Measurements from ENCODE around the gene MAN2B1.
"Not testable (repeated sequence)": the region's sequence is repeated elsewhere in the genome, so short reads cannot be mapped to it uniquely, and the experiment has no call there.

MAN2B1 gene

DNA sequence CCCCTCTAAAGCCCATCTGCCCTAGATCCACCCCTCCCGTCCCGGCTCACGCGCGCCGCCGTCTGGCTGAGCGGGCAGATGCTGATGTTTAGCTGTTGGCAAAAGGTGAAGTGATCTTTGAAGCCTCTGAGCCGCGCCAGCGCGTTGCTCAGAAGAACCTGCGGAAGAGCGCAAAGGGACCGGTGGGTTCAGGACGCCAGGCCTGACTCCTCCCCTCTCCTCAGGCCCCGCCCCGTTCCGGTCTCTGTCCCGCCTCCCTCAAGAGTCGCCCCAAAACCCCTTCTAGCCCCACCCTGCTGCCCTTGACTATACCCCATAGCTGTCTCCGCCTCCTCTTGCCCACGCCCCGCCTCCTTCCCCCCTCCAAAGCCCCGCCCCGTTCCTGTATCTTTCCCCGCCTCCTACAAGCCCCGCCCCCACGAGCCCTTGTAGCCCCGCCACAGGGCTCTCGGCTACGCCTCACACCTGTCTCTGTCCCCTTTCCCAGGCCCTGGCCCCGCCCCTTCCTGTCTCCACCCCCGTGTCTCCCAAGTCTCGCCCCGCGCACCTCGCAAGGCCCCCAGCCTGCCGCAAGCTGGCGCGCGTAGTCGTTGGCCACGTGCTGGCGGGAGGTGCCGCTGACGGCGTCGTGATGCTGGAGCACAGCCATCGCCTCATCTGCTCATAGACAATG lies 9.5 kb downstream of the MAN2B1 start:
- no peak for DNase-seq

DNA sequence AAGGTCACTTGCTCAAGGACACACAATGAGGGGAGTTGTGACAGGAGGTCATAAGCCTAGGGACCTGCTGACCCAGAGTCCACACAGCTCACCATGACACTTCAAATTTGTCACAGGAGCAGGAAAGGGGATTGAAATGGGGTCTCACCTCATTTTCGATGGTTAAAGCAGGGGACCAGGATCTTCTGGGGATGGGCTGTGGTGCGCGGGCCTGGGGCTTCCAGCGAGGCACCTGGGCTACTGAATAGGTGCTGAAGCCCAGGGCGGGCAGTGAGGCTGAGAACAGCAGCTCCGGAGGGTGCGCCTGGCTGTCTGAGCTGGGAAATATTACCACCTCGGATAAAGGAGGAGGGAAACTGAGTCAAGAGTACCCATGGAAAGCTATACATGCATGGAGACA lies 11.0 kb downstream of the MAN2B1 start:
- no peak for DNase-seq

DNA sequence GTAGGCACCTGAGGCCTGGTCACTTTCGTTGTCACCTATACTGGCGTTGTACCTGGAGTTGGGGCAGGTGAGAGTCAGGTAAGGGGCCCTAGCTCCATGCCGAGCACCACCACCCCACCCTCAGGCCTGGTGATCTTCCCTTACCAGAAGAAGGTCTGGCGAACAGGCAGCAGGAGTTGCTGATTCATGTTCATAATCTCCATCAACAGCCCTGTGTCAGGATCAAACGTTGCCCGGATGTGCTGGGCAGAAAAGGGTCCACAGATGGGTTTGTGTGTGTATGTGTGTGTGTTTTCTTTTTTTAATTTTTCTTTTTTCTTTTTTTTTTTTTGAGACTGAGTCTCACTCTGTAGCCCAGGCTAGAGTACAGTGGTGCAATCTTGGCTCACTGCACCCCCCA lies 14.3 kb downstream of the MAN2B1 start:
- DNase-seq: no peak

DNA sequence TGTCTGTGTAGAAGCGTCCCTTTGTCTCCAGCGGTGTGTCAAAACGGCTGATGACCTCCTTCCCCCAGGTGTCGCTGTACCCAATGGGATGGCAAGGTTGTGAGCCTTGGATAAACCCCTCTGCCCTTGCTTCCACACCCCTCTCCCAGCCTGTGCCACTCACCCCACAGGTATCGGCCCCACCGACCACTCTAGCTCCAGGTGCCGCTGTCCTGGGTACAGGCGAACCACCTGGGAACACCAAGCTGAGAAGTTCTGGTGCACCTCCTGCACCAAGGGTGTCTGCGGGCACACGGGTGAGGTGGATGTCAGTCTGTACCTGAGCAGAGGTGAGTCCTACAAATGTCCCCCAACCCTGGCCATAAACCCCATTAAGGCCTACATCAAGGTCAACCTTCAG lies 16.6 kb downstream of the MAN2B1 start:
- DNase-seq: no peak

GRCh38 chr19:12648088-12648487 lies 18.5 kb downstream of the MAN2B1 start:
- DNase-seq: no peak

- DNase-seq: peak; percentile 58
Measured at GRCh38 chr19:12647490-12648071, 19.0 kb downstream of the MAN2B1 start.

GRCh38 chr19:12647047-12647446 lies 19.5 kb downstream of the MAN2B1 start:
- DNase-seq: no peak

GRCh38 chr19:12646551-12646950 lies 20.0 kb downstream of the MAN2B1 start:
- no peak for DNase-seq

DNA sequence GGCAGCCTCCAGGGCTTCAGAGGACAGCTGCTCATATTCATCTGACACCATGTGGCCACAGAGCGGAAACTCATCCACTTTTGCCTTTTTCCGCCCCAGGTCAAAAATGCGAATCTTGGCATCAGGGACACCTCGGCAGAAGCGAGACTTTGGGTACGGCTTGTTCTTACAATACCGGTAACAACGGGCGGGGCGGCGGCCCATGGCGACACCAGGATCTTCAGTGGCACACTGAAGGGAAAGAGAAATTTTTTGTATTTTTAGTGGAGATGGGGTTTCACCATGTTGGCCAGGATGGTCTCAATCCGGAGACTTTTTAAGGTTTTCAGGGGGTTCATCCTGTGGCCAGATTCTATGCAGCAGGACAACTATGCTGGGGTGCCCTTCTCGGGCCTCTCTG lies 22.8 kb downstream of the MAN2B1 start:
- not testable (repeated sequence) for DNase-seq

GRCh38 chr19:12642506-12642905 lies 24.0 kb downstream of the MAN2B1 start:
- DNase-seq: no peak

GRCh38 chr19:12641456-12641855 lies 25.1 kb downstream of the MAN2B1 start:
- no peak for DNase-seq

DNA sequence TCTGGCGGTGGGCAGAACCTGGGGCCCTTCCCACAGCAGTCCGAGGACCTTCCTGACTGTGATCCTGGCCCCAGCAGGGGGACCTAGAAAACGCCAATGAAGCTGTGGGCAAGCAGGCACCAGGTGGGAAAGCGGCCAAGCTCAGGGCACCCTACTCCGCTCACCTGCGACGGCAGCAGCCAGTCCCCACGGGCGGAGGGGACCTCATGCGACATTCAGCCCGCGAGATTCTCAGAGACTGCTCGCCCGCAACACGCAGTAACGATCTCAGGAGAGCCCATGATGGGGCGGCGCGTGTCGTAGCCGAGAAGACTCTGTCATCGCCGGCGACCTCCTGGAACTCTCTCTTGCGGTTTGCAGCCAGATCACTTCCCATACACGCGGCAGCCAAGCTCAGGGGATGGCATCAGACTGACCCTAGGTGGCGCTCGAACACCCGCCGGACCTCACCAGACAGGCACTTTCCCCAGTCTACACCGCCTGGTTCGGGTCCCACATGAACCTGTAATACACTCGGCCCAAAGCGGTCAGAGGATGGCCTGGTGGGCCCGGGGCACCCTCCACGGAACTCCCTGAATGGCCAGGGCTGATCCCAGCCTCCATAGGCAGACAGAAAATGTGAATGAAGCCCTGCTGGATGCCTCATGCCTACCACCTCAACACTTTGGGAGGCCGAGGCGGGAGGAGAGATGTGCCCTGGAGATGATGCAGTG lies 26.5 kb downstream of the MAN2B1 start:
- DNase-seq: peak; percentile 92

DNA sequence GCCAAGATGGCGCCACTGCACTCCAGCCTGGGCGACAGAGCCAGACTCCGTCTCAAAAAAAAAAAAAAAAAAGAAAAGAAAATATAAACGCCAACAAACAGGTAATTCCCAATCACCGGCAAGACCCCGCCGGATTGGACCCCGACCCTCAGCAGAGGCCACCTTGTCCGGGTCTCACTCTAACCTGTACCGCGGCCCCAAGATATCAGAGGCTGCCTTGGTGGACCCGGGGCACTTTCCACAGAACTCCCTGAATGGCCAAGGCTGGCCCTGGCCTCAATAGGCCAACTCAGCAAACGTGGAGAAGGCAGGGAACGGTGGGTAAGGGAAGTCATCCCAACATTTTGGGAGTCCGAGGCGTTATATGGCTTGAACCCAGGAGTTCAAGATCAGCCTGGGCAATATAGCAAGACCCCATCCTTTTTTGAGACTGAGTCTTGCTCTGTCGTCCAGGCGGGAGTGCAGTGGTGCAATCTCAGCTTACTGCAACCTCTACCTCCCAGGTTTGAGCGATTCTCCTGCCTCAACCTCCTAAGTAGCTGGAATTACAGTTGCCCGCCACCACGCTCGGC lies 27.8 kb downstream of the MAN2B1 start:
- DNase-seq: no peak

DNA sequence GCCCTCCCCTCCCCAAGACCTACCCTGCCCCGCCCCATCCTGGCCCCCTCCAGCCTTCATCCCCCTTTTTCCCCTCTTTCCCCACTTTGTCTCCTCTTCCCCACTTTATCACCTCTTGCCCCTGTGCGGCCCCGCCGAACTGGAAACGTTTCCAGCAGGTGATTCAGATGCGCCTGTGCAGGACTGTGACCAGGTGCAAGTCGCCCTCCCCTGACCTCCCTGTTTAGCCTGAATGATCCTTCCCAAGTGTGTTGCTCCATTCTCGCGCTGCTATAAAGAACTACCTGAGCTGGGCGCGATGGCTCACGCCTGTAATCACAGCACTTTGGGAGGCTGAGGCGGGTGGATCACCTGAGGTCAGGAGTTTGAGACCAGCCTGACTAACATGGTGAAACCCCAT lies 29.9 kb downstream of the MAN2B1 start:
- no peak for DNase-seq

GRCh38 chr19:12629215-12629614 lies 37.3 kb downstream of the MAN2B1 start:
- DNase-seq: no peak

DNA sequence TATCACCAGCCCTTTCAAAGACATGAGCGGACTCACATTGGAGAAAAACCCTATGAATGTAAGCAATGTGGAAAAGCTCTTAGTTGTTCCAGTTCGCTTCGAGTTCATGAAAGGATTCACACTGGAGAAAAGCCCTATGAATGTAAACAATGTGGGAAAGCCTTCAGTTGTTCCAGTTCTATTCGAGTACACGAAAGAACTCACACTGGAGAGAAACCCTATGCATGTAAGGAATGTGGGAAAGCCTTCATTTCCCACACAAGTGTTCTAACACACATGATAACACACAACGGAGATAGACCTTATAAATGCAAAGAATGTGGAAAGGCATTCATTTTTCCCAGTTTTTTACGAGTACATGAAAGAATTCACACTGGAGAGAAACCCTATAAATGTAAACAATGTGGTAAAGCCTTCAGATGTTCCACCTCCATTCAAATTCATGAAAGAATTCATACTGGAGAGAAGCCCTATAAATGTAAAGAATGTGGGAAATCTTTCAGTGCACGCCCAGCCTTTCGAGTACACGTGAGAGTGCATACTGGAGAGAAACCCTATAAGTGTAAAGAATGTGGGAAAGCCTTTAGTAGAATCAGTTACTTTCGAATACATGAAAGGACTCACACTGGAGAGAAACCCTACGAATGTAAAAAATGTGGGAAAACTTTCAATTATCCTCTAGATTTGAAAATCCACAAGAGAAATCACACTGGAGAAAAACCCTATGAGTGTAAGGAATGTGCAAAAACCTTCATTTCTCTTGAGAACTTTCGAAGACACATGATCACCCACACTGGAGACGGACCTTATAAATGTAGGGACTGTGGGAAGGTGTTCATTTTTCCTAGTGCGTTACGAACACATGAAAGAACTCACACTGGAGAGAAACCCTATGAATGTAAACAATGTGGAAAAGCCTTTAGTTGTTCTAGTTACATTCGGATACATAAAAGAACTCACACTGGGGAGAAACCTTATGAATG lies 38.2 kb downstream of the MAN2B1 start:
- DNase-seq: no peak

GRCh38 chr19:12626958-12627357 lies 39.6 kb downstream of the MAN2B1 start:
- DNase-seq: no peak

- no peak for DNase-seq
Measured at GRCh38 chr19:12623361-12624031, 43.0 kb downstream of the MAN2B1 start.

DNA sequence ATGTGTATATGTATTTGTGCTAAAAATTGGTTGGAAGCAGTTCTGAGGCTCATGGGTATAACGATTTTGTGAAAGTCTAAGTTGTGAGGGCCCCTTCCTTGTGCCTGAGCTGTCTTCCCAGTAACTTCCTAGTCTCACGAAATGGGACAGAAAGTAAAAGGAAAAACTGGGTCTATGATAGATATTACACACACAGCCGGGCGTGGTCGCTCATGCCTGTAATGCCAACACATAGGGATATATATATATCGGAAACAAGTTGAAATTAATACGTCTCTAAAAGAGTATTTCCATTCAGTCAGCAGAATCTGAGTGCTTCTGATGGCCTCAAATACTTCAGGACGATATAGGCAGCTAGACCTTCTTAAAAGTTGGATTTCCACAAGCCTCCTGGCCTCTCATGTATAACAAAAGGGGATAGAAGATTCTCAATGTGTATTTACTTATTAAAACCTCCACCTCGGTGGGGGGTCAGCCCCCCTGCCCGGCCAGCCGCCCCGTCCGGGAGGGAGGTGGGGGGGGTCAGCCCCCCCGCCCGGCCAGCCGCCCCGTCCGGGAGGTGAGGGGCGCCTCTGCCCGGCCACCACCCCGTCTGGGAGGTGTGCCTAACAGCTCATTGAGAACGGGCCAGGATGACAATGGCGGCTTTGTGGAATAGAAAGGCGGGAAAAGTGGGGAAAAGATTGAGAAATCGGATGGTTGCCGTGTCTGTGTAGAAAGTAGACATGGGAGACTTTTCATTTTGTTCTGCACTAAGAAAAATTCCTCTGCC lies 45.1 kb downstream of the MAN2B1 start:
- DNase-seq: peak; percentile 46

DNA sequence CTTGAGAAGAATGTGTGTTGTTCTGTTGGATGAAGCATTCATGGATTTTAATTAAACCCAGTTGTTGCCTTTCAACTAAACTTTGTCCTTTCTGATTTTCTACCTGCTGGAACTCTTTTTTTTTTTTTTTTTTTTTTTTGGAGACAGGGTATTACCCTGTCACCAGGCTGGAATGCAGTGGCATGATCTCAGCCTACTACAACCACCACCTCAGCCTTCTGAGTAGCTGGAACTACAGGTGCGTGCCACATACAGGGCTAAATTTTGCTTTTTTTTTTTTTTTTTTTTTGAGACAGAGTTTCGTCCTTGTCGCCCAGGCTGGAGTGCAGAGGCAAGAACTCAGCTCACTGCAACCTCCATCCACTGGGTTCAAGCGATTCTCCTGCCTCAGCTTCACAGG lies 48.9 kb downstream of the MAN2B1 start:
- no peak for DNase-seq

- DNase-seq: peak; percentile 33
Measured at GRCh38 chr19:12611361-12611699, 55.2 kb downstream of the MAN2B1 start.
